HG03159 (cell line): ENCODE data around the gene ROR2.
"Not testable (repeated sequence)": the region's sequence is repeated elsewhere in the genome, so short reads cannot be mapped to it uniquely, and the experiment has no call there.

Source experiments
- ATAC-seq: cut with Tn5 transposase; IDR thresholded peaks from one replicate; pipeline ENCODE4 v1.9.1; 2021; ENCODE audit warnings: mild to moderate bottlenecking, moderate library complexity; ENCODE audit not compliant: unreplicated experiment

The ROR2 gene

DNA sequence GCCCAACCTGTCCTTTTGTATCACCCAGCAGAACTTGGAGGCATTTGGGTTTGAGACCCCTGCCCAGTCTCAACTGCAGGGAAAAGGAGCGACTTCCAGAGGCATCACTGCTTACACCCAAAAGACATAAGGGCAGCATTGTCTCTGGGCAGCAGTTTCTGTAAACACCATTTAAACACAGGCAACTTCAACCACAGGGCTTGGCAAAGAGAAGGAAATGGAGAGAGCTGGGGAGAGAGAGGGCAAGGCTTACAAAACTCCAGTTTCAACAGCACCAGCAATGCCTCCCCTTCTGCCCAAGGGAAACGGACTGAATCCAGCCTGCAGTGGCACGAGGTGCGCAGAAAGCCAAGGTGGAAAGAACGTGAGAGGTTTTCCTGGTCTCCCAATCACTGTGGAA lies 147.6 kb downstream of the ROR2 start:
- ATAC-seq, result no peak

- ATAC-seq, result no peak
Observed at GRCh38 chr9:91800473-91801030, 149.5 kb downstream of the ROR2 start.

DNA sequence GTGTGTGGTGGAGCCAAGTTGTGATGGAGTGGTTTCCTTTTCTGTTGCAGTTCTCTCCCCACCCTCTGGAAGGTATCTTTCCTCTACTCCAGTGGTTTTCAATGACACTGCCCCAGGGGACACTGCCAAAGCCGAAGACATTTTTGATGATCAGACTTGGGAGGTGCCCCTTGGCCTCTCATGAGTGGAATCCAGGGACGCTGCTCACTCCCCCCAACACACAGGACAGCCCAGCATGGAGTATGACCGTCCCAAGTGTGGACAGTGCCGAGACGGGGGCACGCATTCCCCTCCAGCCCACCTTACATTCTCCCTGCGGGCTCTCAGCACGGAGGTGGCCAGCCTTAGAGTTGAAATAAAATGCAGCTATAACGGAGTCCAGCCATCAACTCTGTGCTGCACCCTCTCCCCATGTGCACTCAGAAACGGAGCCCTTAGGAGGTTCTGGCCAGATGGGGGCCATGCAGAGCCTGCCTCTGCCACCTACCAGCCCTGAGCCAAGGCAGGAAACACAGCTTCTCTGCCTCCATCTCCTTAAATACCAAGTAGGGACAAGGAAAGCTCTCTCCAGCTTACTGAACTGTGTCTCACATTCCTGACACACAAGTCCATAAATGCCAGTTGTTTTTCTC lies 150.8 kb downstream of the ROR2 start:
- ATAC-seq, result no peak

- not testable (repeated sequence) for ATAC-seq
Observed at GRCh38 chr9:91798273-91799112, 151.5 kb downstream of the ROR2 start.

DNA sequence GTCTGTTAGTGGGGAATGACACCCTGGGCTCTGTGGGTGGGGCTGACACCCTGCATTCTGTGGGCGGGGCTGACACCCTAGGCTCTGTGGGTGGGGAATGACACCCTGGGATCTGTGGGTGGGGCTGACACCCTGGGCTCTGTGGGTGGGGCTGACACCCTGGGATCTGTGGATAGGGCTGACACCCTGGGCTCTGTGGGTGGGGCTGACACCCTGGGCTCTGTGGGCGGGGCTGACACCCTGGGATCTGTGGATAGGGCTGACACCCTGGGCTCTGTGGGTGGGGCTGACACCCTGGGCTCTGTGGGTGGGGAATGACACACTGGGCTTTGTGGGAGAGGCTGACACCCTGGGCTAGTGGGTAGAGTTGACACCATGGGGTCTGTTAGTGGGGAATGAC lies 152.5 kb downstream of the ROR2 start:
- ATAC-seq, result not testable (repeated sequence)

GRCh38 chr9:91796516-91796915 lies 153.5 kb downstream of the ROR2 start:
- not testable (repeated sequence) for ATAC-seq

DNA sequence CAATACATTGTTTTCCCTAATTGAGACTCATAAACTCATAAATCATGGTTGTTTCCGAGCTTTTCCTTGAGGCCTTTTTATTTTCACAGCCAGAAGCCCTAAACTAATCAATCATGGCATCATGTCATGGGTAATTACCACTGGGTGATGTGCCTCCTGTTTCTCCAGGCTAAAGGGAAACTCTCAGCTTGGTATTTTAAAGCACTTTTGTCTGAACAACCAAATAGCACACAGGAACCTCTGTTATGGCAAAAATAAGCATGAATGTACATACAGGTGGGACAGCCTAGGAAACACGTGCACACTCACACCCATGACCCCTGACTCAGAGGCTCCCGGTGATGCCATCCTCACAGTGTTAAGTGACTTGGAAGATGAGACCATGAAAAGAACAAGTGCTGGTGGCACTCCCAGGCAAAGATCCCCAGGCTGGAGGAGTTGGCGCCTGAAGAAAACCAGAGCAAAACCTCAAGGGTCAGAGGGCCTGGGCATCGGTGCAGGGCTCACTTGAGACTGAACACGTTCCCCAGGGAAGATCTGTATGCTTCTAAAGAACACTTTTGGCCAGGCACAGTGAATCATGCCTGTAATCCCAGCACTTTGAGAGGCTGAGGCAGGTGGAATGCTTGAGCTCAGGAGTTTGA lies 154.3 kb downstream of the ROR2 start:
- no peak for ATAC-seq

DNA sequence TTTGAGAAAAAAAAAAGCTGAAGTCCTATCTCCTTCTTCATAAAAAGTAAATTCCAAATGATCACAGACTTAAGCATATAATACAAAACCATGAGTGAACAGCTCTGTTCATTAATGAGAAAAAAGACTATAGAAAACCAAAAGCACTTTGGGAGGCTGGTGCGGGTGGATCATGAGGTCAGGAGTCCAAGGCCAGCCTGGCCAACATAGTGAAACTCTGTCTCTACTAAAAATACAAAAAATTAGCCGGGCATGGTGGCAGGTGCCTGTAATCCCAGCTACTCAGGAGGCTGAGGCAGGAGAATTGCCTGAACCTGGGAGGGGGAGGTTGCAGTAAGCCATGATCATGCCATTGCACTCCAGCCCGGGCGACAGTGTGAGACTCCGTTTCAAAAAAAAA lies 156.7 kb downstream of the ROR2 start:
- not testable (repeated sequence) for ATAC-seq

DNA sequence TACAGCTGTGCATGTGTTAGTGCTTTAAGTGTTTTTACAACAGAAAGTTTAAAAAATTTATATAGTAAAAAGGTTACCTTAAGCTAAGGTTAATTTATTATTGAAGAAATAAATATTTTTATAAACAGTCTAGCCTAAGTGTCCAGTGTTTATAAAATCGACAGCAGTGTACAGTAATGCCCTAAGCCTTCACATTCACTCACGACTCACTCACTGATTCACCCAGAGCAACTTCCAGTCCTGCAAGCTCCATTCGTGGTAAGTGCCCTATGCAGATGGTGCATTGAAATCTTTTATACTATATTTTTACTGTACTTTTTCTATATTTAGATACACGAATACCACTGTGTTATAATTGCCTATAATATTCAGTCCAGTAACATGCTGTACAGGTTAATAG lies 159.1 kb downstream of the ROR2 start:
- no peak for ATAC-seq

DNA sequence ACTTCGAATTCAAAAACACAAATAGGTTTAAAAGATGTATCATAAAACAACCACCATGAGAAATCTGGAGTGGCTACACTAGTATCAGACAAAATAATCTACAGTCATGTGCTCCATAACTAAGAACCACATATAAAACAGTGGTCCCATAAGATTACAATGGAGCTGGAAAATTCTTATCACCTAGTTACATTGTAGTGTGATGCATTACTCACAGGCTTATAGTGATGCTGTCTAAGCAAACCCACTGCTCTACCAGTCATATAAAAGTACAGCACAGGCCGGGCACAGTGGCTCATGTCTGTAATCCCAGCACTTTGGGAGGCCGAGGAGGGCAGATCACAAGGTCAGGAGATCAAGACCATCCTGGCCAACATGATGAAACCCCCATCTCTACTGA lies 160.1 kb downstream of the ROR2 start:
- no peak for ATAC-seq

DNA sequence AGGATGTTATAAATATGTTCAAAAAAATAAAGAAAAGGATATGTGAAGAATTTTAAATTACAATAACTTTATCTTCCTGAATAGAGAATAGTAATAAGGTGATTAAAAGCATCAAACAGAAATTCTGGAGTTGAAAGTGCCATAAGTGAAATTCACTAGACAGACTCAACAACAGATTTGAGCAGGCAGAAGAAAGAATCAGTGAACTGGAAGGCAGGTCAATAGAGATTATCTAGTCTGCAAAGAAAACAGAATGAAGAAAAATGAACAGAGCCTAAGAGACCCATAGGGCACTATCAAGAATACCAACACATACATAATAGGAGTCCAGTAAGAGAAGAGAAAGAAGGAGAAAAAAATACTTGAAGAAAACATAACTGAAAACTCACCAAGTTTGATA lies 162.1 kb downstream of the ROR2 start:
- ATAC-seq, result no peak

DNA sequence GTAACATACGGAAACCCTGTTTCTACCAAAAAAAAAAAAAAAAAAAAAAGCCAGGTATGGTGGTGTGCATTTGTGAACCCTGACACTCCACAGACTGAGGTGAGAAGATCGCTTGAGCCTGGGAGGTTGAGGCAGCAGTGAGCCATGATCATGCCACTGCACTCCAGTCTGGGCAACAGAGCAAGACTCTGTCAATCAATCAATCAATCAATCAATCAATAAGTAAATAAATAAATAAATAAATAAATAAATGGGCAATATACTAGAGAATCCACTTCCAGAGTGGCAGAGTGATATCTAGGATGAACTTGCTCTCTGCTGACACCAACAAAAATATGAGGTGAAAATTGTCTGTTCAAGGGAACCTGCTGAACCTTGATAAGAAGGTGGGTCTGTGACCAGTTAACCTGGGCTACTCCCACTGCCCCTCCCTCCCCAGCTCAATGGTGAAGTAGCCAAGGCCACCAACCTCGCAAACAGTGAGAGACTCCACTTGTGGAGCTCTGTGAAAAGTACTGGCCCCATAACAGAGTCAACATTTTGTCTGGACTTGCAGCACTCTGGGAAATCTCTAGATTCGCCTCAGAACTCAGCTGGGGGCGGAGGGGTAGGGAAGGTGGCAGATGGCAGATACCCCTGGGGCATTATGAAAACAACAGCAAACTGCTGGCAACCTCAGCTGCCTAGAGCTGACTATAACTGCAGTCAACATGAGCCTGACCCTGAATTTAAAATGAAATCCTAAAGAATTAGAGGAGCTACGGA lies 163.7 kb downstream of the ROR2 start:
- ATAC-seq, result no peak

DNA sequence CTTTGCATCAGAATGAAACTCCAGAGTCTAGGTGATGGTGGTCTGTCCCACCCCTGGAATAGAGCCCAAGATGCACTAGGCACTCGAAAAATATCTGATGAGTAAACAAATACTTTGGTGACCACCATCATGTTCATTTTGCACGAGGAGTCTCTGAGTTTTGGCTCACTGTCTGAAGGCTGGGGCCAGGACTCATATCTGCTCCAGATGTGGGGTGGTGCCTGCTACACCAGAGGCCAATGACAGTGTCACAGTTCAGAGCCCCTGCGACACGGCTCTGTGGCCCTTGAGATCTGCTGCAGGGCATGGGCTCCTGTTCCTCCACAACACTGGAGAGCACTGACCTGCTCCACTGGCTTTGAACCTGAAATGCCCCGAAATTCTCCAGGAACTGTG lies 164.6 kb downstream of the ROR2 start:
- ATAC-seq, result no peak

- ATAC-seq, result no peak
Observed at GRCh38 chr9:91784673-91785446, 165.2 kb downstream of the ROR2 start.

- no peak for ATAC-seq
Observed at GRCh38 chr9:91783876-91784672, 166.0 kb downstream of the ROR2 start.

DNA sequence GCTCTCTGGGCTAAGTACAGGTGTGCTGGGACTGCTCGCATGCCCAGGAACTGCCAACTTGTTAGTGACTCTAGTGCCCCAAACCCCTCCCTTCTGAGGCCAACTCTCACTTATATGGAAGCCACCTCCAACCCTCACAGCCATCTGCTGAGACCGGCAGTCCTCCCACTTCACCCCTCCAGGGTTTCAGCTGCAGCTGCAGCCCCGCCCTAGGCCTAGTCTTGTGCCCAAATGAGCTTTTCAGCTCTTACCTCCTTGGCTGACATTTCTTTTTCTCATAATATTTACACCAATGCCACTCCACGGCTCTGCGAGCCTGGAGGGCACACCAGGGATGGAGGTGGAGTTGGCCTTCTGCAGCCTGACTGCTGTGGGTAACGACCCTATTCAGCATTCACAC lies 166.6 kb downstream of the ROR2 start:
- ATAC-seq, result no peak

GRCh38 chr9:91782708-91783214 lies 167.3 kb downstream of the ROR2 start:
- no peak for ATAC-seq

DNA sequence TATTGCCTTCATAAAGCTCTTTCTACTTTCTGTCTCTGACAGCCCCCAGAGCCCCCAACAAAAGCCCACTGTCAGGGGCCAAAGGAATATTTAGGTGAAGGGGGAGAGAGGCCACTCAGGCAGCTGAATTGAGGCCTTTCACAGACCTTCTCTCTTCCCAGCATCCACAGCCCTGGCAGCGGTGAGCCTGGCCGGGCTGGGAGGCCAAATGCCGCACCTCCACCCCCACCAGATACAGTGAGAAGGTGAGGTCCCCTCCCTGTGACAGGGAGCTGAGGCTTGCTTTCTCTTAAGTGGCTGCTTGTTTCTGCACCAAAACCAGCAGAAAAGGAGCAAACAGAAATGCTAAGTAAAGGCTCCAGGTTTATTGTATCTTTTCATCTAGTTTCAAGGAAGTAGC lies 168.1 kb downstream of the ROR2 start:
- ATAC-seq, result no peak

- no peak for ATAC-seq
Observed at GRCh38 chr9:91781116-91781515, 168.9 kb downstream of the ROR2 start.
